Aorta (tissue), 5 donors: Measurements from ENCODE around the gene MAD1L1. TPM values are rescaled to one million over a fixed set of nuclear protein-coding genes. Genes with fewer than 3 reads are reported as not detected.

ENCODE experiments used
- ATAC-seq: fragments of 200-7000 bp; cut with Tn5 transposase; one replicate; pipeline ENCODE4 v1.9.1; 2022; ENCODE audit warnings: moderate library complexity; ENCODE audit not compliant: low FRiP score
- DNase-seq, 2 donors: peaks; one replicate each; pipeline ENCODE4 v3.0.0-alpha.2; 2020
- H3K27ac ChIP-seq, 2 donors: one replicate each; pipeline ENCODE4 v1.5.1; 2013; ENCODE audit warnings: low read length in 2 of 2, mild to moderate bottlenecking in 2 of 2, moderate library complexity in 2 of 2, control low read depth in 1 of 2, inconsistent platforms in 1 of 2, low read depth in 1 of 2
- H3K27me3 ChIP-seq, 2 donors: one replicate each; pipeline ENCODE4 v1.6.1; 2013; ENCODE audit warnings: control low read depth in 1 of 2, low read length in 1 of 2, mild to moderate bottlenecking in 1 of 2, moderate library complexity in 1 of 2; ENCODE audit not compliant: insufficient read depth in 2 of 2, control insufficient read depth in 1 of 2
- H3K36me3 ChIP-seq, 2 donors: one replicate each; pipeline ENCODE4 v1.6.1; 2013; ENCODE audit warnings: control low read depth in 1 of 2, low read length in 1 of 2, mild to moderate bottlenecking in 1 of 2; ENCODE audit not compliant: insufficient read depth in 2 of 2, control insufficient read depth in 1 of 2
- H3K4me1 ChIP-seq, 2 donors: one replicate each; pipeline ENCODE4 v1.6.1; 2013; ENCODE audit warnings: low read length in 2 of 2, control low read depth in 1 of 2, mild to moderate bottlenecking in 1 of 2, moderate library complexity in 1 of 2; ENCODE audit not compliant: insufficient read depth in 2 of 2, control insufficient read depth in 1 of 2
- H3K4me3 ChIP-seq, 2 donors: one replicate each; pipeline ENCODE4 v1.5.1; 2013; ENCODE audit warnings: low read length in 2 of 2, control low read depth in 1 of 2, mild to moderate bottlenecking in 1 of 2
- H3K9me3 ChIP-seq: one replicate; pipeline ENCODE4 v1.6.1; 2013; ENCODE audit warnings: mild to moderate bottlenecking, low read length; ENCODE audit not compliant: control insufficient read depth
- WGBS, 2 donors: extraction: QIAGEN DNeasy Blood & Tissue Kit; methylation state at CpG; one replicate each; pipeline ENCODE4 v1.1.7; 2013; 5-methylcytosine and 5-hydroxymethylcytosine counted together
- intact Hi-C, 2 donors: fragments of 100-400 bp; cut with DNase I; formaldehyde crosslinking; loops; one replicate each; pipeline versions ENCODE4 v1.14.2 to v1.15.0; 2022
- polyA plus RNA-seq, 2 donors: library from polyadenylated mRNA; stranded (reverse); fragments of 200-250 nt; gene quantifications; one replicate each; pipeline ENCODE4 v1.2.3, GENCODE V29; 2013
- total RNA-seq, 2 donors: library from RNA; stranded (reverse); fragmentation: NEBNext Ultra II Directional; extraction: Animal tissue kit (Norgen Biotek cat#: 25700); gene quantifications; one replicate each; pipeline ENCODE4 v1.2.1, GENCODE V29; 2021
- donor health status: healthy with polysubstance abuse.
- donor health status: Bipolar disorder and iron deficiency.
- donor health status: DM: no; HTN: no; CAD: no.
- donor health status: DM: no; HTN: no; CAD: no.
- donor health status: DM: yes; HTN: yes; CAD: no.

Gene MAD1L1
- total and polyA plus RNA-seq, 4 donors: 14.8 to 35.8 (median 20.2) TPM

DNA sequence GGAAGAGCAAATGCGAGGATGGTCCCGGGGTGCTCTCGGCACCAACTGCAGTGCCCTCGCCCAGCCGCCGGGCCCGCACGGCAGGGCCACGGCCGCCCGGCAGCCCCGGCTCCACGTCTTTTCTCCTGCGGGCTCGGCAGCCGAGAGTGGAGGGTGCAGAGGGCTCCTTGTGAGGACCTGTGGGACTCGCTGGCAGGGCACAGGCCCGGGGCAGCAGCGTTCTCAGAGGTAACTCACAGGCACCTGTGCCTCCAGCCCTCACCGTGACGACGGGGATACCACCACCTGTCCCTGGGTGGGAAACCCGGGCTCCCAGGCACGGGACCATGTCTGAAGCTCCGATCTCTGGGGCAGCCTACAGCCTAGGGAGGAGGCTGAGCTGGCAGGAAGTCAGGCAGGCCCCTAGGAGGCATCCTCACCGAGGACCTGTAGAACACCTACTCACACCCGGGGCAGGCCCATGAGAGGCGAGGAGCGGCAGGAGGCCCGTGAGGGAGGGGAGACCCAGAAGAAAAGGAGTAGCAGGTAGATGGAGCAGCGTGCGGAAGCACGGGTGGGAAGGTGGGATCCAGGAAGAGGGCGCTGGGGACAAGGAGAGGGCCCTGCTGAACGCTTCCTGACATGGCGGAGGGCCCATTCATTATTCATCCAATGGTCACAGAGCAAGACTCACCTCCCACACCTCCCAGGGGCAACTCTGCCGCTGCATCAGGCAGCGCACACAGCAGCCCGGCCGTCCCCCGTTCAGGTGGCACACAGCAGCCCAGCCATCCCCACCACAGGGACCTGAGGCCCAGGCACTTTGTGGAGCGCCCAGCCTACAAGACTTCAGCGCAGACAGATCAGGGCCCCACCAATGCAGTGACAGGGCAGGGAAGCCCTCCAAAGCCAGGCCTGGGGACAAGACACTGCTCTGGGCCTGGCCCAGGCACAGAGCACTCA is 244.9 kb downstream of the MAD1L1 start:
- 93 to 98% methylated on average over 43 of the region's 43 CpGs for WGBS, 2 donors
- intact Hi-C loops: no loop called here
- no peaks in the 10 kb centered on the region for H3K4me1 ChIP-seq
- no peaks in the 10 kb centered on the region for H3K27me3 ChIP-seq
- H3K9me3 ChIP-seq: no peaks in the 10 kb centered on the region
- DNase-seq (no peak), ATAC-seq (no peak)
- H3K4me3 ChIP-seq: no peak overlapping the region
- H3K36me3 ChIP-seq: no peaks in the 10 kb centered on the region
- H3K27ac ChIP-seq: no peak overlapping the region

DNA sequence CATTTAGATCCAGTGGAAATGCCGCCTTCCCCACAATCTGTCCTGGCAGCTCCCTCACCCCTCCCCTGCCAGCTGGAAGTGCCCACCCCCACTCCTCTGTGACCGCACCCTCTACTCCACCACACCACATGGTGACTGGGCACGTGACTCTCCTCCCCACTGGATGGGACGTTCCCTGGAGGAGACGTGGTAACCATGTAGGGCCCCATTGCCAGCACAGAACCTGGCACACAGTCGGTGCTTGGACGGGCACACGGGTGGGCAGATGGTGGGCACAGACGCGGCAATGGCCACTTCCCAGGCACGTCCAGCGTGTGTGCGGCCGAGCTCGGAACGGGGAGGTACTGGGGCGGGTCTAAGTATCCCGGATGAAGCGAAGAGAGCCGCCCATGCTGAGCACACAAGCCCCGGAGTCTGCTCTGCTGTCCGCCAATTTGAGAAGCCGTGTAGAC is 245.6 kb downstream of the MAD1L1 start:
- ATAC-seq: no peak
- intact Hi-C loops: no loop called here
- 96 to 97% methylated on average over 23 of the region's 23 CpGs for WGBS, 2 donors
- H3K4me1 ChIP-seq: no peaks in the 10 kb centered on the region
- H3K27ac ChIP-seq: no peak overlapping the region
- no peaks in the 10 kb centered on the region for H3K27me3 ChIP-seq
- H3K9me3 ChIP-seq: no peaks in the 10 kb centered on the region
- H3K4me3 ChIP-seq: no peak overlapping the region
- no peaks in the 10 kb centered on the region for H3K36me3 ChIP-seq
- peak in 1 of 2 donors; percentile 27 for DNase-seq

DNA sequence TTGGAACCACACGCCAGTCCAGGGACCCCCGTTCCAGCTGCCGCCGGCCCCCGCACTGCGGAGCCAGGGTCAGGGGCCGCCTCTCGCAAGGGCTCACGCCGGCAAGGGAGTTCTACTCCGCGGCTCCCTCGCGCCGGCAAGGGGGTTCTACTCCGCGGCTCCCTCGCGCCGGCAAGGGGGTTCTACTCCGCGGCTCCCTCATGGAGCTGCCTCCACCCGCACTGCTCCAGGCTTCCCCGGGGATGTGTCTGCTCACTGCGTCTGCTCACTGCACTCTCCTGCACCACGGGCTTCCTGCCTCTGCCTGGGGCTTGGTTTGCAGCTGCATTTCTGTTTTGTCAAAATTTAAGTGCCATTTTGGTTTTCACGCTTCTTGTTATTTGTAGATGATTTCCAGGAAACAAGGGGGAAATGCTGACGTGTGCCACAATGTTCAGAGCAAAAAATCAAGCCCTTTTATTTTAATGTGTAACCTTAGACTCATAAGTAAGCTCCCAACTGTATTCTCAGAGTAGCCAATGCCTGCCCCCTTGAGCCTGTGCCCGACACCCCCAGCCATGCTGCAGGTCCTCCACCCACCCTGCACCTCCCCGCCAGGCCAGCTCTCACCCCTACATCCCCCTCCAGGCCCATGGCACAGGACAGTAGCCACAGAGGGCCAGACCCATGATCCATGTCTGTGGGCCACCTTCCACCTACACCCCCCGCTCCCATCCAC is 246.2 kb downstream of the MAD1L1 start:
- peak; percentile 25 for ATAC-seq
- intact Hi-C loops: no loop called here
- H3K4me3 ChIP-seq: no peak overlapping the region
- WGBS, 2 donors: 96% methylated on average over 31 of the region's 31 CpGs
- no peaks in the 10 kb centered on the region for H3K27me3 ChIP-seq
- no peak overlapping the region for H3K27ac ChIP-seq
- DNase-seq: peak in 1 of 2 donors; percentile 27
- no peaks in the 10 kb centered on the region for H3K9me3 ChIP-seq
- H3K36me3 ChIP-seq: no peaks in the 10 kb centered on the region
- H3K4me1 ChIP-seq: no peaks in the 10 kb centered on the region

DNA sequence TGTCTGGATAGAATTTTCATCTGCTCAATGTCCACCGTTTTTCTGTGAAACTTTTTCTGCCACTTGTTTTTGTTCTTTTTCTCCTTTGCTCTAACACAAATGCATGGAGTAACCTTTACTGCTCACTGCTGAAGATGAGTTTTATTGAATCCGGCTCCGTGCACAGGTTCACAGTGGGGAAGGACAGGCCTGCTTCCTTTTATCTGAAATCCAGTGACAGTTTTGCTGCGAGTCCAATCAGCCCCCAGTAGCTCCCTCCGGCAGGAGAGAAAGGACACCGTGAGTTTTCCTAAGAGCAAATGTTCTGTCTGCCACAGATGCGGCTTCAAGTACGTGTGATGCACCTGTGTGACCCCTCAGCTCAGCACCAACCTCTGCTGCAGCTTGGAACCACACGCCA is 246.8 kb downstream of the MAD1L1 start:
- no peak overlapping the region for H3K4me3 ChIP-seq
- no peaks in the 10 kb centered on the region for H3K36me3 ChIP-seq
- H3K27me3 ChIP-seq: no peaks in the 10 kb centered on the region
- H3K9me3 ChIP-seq: no peaks in the 10 kb centered on the region
- ATAC-seq (no peak), DNase-seq (no peak)
- H3K4me1 ChIP-seq: no peaks in the 10 kb centered on the region
- no peak overlapping the region for H3K27ac ChIP-seq
- intact Hi-C loops: no loop called here
- 92 to 95% methylated on average over 9 of the region's 9 CpGs for WGBS, 2 donors

DNA sequence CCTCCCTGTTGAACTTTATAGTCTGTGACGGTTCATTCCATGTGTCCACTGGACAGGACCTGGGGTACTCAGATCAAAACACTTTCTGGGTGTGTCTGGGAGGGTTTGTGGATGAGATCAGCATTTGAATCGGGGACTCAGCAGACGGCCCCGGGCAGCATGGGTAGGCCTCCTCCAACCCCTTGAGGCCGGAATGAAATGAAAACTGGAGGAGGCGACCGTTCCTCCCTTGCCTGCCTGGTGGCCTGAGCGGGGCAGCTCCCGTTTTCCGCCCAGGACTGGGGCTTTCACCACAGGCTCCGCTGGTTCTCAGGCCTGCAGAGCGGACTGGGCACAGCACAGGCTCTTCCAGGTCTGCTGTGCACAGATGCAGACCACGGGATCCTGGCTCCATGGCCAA is 247.7 kb downstream of the MAD1L1 start:
- Histone ChIP-seq H3K36me3 (no peaks in the 10 kb centered on the region), H3K4me3 (no peak overlapping the region), H3K4me1 (no peaks in the 10 kb centered on the region), H3K27ac (no peak overlapping the region), H3K27me3 (no peaks in the 10 kb centered on the region), H3K9me3 (no peaks in the 10 kb centered on the region)
- no peak for ATAC-seq
- intact Hi-C loops: no loop called here
- peak in 1 of 2 donors; percentile 36 for DNase-seq
- WGBS, 2 donors: 88 to 93% methylated on average over 12 to 13 of the region's 13 CpGs

DNA sequence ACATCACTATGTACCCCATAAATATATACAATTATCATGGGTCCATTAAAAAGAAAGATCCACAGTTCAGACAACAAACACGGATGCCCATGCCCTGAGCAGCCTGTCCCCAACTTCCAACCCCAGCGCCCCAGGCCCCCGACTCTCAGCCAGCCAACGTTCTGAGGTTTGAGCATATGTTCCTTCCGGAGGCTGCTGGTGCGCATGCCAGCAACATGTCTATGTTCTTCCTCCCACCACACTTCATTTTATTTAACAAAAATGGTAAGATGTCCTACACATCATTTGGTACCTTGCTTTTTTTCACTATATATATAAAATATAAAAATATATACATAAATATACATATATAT is 250.9 kb downstream of the MAD1L1 start:
- Histone ChIP-seq H3K4me1 (no peaks in the 10 kb centered on the region), H3K27me3 (no peaks in the 10 kb centered on the region), H3K36me3 (no peaks in the 10 kb centered on the region), H3K9me3 (no peaks in the 10 kb centered on the region), H3K4me3 (no peak overlapping the region), H3K27ac (no peak overlapping the region)
- DNase-seq: peak in 1 of 2 donors; percentile 35
- intact Hi-C loops: no loop called here
- no peak for ATAC-seq
- WGBS, 2 donors: 92 to 93% methylated on average over 6 of the region's 6 CpGs

DNA sequence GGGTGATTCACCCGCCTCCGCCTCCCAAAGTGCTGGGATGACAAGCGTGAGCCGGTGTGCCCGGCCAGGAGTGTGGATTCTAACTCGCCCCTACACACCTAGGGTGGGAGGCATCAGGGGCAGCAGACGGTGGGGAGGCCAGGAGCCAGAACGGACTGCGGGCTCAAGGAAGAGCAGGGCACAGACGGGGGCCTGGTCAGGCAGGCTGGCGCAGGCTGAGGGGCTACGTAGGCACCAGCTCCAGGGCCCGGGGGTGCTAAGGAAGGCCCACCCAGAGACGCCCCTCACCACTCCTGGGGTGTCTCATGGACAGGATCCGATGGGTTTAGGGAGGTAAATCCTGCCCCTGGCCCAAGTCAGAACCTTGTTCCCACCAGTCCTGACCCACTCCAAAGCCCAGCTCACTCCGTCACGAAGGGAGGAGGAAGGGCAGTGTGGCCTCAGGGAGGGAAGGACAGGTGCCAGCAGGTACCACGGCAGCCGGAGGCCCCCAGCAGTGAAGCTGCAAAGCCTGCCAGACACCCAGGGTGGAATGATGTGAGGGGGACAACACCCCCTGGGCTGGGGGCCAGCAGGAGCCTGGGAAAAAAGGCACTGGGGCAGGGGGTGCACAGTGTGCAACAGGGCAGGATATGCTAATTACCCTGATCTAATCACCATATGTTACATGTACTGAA is 251.4 kb downstream of the MAD1L1 start:
- ATAC-seq (no peak), DNase-seq (peak in 1 of 2 donors; percentile 67)
- Histone ChIP-seq H3K9me3 (no peaks in the 10 kb centered on the region), H3K27me3 (no peaks in the 10 kb centered on the region), H3K4me1 (no peaks in the 10 kb centered on the region), H3K4me3 (no peak overlapping the region), H3K36me3 (no peaks in the 10 kb centered on the region), H3K27ac (no peak overlapping the region)
- 89 to 94% methylated on average over 19 of the region's 19 CpGs for WGBS, 2 donors
- intact Hi-C loops: no loop called here

DNA sequence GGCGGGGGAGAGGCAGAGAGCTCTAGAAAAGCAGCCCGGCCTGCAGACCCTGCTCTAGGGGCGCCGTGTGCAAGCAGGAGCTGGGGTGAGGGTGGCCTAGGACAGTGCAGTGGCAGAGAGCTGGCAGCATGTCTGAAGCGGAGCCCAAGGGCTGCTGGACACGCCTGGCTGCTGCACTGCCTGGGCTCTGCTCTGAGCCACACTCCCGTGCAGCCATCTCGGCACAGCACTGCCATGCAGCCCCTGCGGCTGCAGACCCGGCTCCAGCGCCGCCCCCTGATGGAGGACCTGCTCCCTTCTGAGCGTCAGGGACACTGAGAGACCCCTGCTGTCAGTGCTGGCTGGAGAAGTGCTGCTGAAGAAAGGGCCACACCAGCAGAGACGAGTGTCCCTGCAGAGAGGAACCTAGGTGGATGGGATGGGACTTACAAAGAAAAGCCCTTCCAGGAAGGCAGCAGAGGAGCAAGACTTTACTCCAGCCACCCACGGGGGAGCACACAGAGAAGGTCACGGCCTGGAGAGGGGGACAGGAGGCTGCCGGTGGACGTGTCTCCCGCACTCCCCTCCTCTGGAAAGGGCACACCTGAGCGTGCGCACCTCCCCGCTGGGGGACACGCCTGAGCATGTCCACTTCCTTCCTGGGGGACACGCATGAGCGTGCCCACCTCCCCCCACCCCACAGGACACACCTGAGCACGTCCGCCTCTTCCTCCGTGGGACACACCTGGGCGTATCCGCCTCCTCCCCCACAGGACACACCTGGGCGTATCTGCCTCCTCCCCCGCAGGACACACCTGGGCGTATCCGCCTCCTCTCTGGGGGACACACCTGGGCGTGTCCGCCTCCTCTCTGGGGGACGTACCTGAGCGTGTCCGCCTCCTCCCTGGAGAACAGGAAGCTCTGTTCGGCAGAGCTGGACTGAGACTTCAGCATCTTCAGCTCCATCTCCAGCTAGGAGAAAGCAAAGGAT is 252.9 kb downstream of the MAD1L1 start:
- Histone ChIP-seq H3K36me3 (no peaks in the 10 kb centered on the region), H3K4me3 (no peak overlapping the region), H3K27ac (no peak overlapping the region), H3K9me3 (no peaks in the 10 kb centered on the region), H3K4me1 (no peaks in the 10 kb centered on the region), H3K27me3 (no peaks in the 10 kb centered on the region)
- intact Hi-C loops: no loop called here
- DNase-seq (peak in 1 of 2 donors; percentile 73), ATAC-seq (peak; percentile 9)
- WGBS, 2 donors: 93 to 95% methylated on average over 40 of the region's 40 CpGs
